ENCODE measurements around the gene WDPCP. TPM values are rescaled to one million over a fixed set of nuclear protein-coding genes. Genes with fewer than 3 reads are reported as not detected.

The WDPCP gene
- total RNA-seq, 2 experiments from 2014 or later = 6.3 to 7.7 TPM

DNA sequence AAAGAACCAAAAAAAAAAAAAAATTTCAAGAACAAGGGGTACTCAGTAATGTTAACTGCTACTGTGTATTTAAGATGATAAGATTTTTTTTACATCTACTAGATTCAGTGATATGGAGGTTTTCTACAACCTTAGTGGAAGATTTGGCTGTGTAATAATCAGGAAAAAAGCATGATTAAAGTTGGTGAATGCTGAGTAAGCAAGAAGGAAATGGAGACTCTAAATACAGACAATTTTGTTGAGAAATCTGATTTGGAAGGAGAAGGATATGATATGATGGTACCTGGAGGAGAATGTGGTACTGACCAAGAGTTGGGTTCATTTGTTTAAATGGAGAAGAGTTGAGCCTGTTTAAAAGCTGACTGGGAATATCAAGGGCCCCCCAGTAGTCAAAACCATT is 125.1 kb downstream of the WDPCP start:
- DNase-seq = no peak
- POLR2A ChIA-PET = no interaction called here
- CTCF ChIA-PET = no interaction called here
- Mint-ChIP-seq H3K27me3 (no peaks in the 10 kb centered on the region), H3K27ac (no peak overlapping the region), H3K4me3 (no peak overlapping the region), H3K36me3 (ENCODE audit: low read depth) (peaks cover 5% of the 10 kb centered on the region), H3K9me3 (peaks cover 6% of the 10 kb centered on the region), H3K4me1 (no peaks in the 10 kb centered on the region)

DNA sequence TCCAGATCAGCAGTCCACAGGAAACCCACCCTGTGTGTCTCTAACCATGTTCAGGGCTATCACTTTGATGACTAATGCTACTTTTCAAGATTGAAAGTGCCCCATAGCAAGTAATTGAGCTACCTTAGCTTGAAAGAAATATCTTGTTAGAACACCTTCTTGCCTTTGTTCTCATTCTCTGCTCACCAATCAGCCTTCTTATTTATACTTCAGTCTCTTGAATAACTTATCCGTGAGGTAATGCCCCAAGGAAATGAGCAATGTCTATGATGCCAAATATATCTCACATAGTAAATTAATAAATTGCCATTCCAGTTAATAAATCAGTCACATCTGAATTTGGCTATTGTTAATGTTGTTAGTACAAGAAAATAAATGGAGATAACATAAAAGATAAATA is 141.6 kb downstream of the WDPCP start:
- Mint-ChIP-seq H3K9me3 (peaks cover 7% of the 10 kb centered on the region), H3K27me3 (no peaks in the 10 kb centered on the region), H3K36me3 (ENCODE audit: low read depth) (no peaks in the 10 kb centered on the region), H3K27ac (no peak overlapping the region), H3K4me1 (peaks cover 11% of the 10 kb centered on the region), H3K4me3 (no peak overlapping the region)
- CTCF ChIA-PET = interaction anchor here (1.5 kb wide), 1 partner anchor 10 kb away, joined by 3 read pairs; no protein-coding TSS in a partner anchor
- no peak for DNase-seq
- POLR2A ChIA-PET = no interaction called here

DNA sequence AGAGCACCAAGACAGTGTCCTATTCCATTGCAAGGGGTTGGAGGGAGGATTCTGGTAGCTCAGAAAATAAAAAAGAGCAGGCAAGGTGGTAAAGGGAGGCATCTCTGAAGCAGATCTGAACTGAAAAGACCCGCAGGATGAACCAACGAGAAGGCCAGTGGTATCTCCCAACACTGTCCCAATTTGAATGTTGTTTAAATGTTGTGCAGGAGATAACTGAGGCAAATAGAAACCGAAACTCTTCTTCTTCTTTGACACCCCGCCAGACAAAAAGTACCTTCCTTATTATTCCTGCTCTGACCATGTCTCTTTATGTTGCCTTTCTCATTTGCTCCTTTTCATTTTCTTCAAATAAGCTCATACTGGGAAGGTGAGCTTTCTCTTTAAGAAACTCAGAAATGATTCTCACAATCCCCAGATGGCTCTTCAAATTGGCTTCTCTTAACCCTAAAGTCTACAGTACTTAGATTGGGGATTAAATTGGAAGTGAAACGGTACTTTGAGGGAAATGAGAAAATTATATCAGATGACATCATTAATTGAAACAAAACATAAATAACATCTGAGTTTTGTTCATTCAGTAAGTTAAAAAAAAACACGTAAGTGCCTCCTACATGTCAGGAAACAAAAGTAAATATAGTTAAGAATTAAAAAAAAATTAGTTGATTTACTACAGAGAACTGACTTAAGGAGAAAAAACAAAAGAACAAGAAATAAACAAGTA is 143.6 kb downstream of the WDPCP start:
- H3K27me3 Mint-ChIP-seq = no peaks in the 10 kb centered on the region
- H3K4me3 Mint-ChIP-seq = no peak overlapping the region
- no peaks in the 10 kb centered on the region for H3K9me3 Mint-ChIP-seq
- no peak for DNase-seq
- CTCF ChIA-PET = no interaction called here
- POLR2A ChIA-PET = no interaction called here
- H3K4me1 Mint-ChIP-seq = peaks cover 6% of the 10 kb centered on the region
- H3K27ac Mint-ChIP-seq = no peak overlapping the region
- no peaks in the 10 kb centered on the region for H3K36me3 Mint-ChIP-seq (ENCODE audit: low read depth)

DNA sequence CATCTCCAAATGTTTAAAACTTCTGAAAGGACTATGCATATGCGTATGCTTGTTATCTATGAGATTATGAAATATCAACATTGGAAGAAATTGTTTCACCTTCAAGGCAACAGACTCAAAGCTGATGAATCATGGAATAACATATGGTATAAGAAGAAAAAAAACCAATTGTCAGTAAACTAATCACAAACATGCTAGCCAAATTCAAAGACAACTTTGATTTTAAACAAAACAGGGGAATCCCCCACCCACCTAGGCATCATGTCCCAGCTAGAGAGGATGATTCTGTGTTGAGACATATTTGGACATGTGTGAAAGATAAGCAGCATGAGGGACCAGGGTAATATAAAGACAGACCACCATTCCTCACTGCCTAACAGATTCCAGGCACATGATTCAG is 147.7 kb downstream of the WDPCP start:
- no peak for DNase-seq
- Mint-ChIP-seq H3K36me3 (ENCODE audit: low read depth) (no peaks in the 10 kb centered on the region), H3K4me1 (peaks cover 6% of the 10 kb centered on the region), H3K27ac (no peak overlapping the region), H3K9me3 (no peaks in the 10 kb centered on the region), H3K27me3 (no peaks in the 10 kb centered on the region), H3K4me3 (no peak overlapping the region)
- ChIA-PET POLR2A (no interaction called here), CTCF (interaction anchor here (0.8 to 1.5 kb wide), 2 partner anchors 16 to 101 kb away, joined by 3 to 5 read pairs; no protein-coding TSS in a partner anchor)

DNA sequence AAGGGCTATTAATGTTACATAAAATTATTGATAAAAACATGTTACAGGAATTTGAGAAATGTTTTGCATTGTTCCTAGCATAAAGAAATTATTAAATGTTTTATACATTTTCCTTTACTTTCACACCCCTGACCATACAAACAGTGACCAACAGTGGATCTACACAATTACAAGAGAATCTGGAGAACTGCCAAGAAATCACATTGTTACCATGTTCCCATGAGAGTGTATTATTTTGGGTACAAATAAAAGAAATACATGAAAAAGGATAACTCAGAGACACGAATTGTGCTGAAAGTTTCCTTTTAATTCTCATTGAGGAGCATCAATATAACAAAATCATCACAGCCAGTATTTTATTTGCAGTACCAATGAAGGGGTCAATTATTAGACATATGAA is 150.1 kb downstream of the WDPCP start:
- no peaks in the 10 kb centered on the region for H3K9me3 Mint-ChIP-seq
- CTCF ChIA-PET = no interaction called here

DNA sequence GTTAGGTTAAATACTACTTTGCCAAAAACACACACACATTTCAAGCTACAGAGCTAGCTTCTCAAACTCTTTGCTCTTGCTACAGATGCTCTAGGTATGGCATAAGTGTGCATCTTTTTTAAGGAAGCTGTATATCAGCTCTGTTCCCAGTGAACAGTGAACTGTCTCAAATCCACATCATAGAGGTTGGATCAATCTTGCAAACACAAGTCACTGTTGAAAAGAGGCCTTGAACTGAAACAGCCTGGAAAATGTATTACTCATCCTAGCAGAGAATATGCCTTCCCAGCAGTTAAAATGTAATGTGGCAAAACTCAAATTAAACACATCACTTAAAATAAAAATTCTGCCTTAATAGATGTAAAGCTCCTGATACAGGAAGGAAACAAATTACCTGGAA is 151.8 kb downstream of the WDPCP start:
- no peaks in the 10 kb centered on the region for H3K36me3 Mint-ChIP-seq (ENCODE audit: low read depth)
- H3K27ac Mint-ChIP-seq = no peak overlapping the region
- CTCF ChIA-PET = interaction anchor here (1.1 to 1.3 kb wide), 2 partner anchors 10 to 14 kb away, joined by 3 read pairs; no protein-coding TSS in a partner anchor
- no peaks in the 10 kb centered on the region for H3K4me1 Mint-ChIP-seq
- no peak overlapping the region for H3K4me3 Mint-ChIP-seq
- DNase-seq = no peak
- POLR2A ChIA-PET = no interaction called here
- no peaks in the 10 kb centered on the region for H3K27me3 Mint-ChIP-seq
- no peaks in the 10 kb centered on the region for H3K9me3 Mint-ChIP-seq

More for the DNA sequence above, 150.1 kb downstream of the WDPCP start:
- no peak overlapping the region for H3K27ac Mint-ChIP-seq
- POLR2A ChIA-PET = no interaction called here
- no peaks in the 10 kb centered on the region for H3K4me1 Mint-ChIP-seq
- no peaks in the 10 kb centered on the region for H3K27me3 Mint-ChIP-seq
- no peak overlapping the region for H3K4me3 Mint-ChIP-seq
- DNase-seq = no peak
- no peaks in the 10 kb centered on the region for H3K36me3 Mint-ChIP-seq (ENCODE audit: low read depth)

DNA sequence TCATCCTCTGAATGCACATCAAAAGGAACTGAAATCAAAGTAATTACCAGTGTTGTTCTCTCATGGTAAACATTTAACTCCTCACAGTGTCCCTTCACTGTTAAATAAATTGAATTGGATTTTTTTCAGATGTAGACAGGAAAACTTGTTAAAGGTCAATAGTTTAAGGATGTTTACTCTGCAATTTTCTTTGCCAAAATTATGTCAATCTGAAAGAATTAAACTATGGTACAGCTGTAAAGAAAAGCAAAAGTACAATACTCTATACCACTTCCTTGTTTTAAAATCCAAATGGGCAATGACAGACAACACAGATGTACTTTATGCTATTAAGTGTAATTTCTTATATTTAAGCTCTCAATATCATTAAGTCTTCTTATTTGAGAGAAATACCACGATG is 153.2 kb downstream of the WDPCP start:
- no peak for DNase-seq
- Mint-ChIP-seq H3K4me3 (no peak overlapping the region), H3K27ac (no peak overlapping the region), H3K36me3 (ENCODE audit: low read depth) (no peaks in the 10 kb centered on the region), H3K4me1 (no peaks in the 10 kb centered on the region), H3K9me3 (no peaks in the 10 kb centered on the region), H3K27me3 (no peaks in the 10 kb centered on the region)
- ChIA-PET POLR2A (no interaction called here), CTCF (interaction anchor here (0.6 kb wide), 1 partner anchor 10 kb away, joined by 5 read pairs; no protein-coding TSS in a partner anchor)

DNA sequence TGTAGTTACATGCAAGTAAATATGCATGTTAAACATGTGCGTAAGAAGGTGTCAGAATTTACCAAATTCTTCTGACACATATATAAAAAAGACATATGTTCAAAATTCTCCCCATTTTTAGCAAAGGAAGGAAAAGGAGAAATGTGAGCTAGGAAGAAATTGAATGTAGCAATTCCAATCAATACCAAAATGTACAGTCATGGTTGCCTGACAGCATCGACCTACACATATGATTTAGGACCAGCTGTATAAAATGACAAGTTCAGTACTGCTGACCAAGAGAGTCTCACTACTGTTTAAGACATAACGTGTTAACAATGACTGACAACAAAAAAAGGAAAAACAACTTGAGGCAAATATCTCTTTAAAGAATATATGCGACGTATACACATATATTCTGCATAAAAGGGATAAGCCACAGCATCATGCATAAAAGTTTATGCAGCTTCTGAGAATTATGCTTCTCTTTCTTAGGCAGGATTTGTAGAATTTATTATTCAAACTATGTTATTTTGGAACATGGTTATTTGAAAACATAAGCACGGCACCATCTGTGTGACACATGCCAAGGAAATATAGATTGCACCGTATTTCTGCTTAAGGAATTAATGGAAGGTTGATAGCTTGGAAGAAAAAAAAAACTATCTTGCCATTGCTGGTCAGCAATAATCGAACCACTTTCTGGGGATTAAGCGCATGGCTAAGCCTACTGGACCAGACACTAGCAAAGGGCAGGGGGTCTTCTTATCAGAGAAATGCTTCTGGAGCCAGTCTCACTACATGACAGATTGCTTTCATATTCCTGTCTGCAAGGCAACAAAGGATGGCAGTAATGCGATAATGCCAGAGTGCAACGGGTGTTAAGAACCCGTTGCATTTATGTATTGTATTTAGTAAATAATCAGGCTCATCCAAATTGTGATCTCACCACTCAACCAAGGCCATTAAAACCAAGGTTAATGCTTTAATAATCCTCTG is 154.0 kb downstream of the WDPCP start:
- no peak for DNase-seq
- no peaks in the 10 kb centered on the region for H3K36me3 Mint-ChIP-seq (ENCODE audit: low read depth)
- H3K4me3 Mint-ChIP-seq = no peak overlapping the region
- ChIA-PET CTCF (no interaction called here), POLR2A (no interaction called here)
- H3K4me1 Mint-ChIP-seq = no peaks in the 10 kb centered on the region
- H3K27me3 Mint-ChIP-seq = no peaks in the 10 kb centered on the region
- no peak overlapping the region for H3K27ac Mint-ChIP-seq
- H3K9me3 Mint-ChIP-seq = no peaks in the 10 kb centered on the region

DNA sequence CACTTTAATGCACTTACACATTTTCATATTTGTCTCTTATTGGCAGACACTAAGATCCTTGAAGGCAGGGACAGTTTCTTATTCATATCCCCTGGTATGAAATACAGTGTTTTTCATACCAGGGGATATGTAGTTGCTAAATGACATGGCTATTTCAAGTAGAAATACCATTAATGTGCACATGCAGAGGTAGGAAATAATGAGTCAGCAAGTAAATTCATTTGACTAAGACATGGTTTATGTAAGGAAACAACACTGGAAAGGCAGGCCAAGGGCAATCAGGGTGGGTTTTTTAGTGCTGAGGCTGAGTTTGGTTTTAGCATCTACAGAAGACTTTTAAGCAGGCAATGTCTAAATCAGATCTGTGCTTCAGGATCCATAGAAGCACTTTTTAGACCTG is 155.9 kb downstream of the WDPCP start:
- DNase-seq = no peak
- Mint-ChIP-seq H3K27ac (no peak overlapping the region), H3K9me3 (no peaks in the 10 kb centered on the region), H3K4me3 (no peak overlapping the region), H3K4me1 (no peaks in the 10 kb centered on the region), H3K36me3 (ENCODE audit: low read depth) (no peaks in the 10 kb centered on the region), H3K27me3 (no peaks in the 10 kb centered on the region)
- ChIA-PET POLR2A (no interaction called here), CTCF (no interaction called here)

DNA sequence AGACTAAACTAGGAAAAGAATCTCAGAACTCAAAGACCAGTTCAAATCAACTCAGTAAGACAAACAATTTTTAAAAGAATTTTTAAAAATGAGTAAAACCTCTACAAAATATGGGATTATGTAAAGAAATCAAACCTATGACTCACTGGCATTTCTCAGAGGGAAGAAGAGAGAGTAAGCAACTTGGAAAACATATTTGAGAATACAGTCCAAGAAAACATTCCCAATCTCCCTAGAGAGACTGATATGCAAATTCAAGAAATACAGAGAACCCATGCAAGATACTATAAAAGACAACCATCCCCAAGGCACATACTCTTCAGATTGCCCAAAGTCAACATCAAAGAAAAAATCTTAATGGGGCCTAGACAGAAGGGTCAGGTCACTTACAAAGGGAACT is 162.7 kb downstream of the WDPCP start:
- no peak for DNase-seq
- Mint-ChIP-seq H3K27me3 (no peaks in the 10 kb centered on the region), H3K4me3 (no peak overlapping the region), H3K4me1 (peaks cover 2% of the 10 kb centered on the region), H3K9me3 (no peaks in the 10 kb centered on the region), H3K27ac (no peak overlapping the region), H3K36me3 (ENCODE audit: low read depth) (no peaks in the 10 kb centered on the region)
- CTCF ChIA-PET = interaction anchor here (1.5 kb wide), 1 partner anchor 10 kb away, joined by 5 read pairs; no protein-coding TSS in a partner anchor
- POLR2A ChIA-PET = no interaction called here

DNA sequence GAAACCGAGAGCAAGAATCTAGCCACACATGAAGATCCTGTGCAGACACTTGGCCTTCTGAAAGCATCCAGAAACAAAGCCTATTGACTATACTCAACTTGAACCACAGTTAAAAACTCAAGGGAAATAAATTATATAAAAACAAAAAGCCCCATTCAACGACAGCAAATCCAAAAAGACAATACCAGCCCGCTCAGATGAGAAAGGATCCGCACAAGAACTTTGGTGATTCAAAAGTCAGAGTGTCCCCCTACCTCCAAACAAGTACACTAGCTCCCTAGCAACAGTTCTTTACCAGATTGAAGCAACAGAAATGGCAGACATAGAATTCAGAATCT is 163.2 kb downstream of the WDPCP start:
- H3K27me3 Mint-ChIP-seq = no peaks in the 10 kb centered on the region
- CTCF ChIA-PET = interaction anchor here (1.5 to 2.2 kb wide), 2 partner anchors 10 to 15 kb away, joined by 5 read pairs; no protein-coding TSS in a partner anchor
- no peak overlapping the region for H3K4me3 Mint-ChIP-seq
- no peak overlapping the region for H3K27ac Mint-ChIP-seq
- no peaks in the 10 kb centered on the region for H3K9me3 Mint-ChIP-seq
- peaks cover 2% of the 10 kb centered on the region for H3K4me1 Mint-ChIP-seq
- no peak for DNase-seq
- POLR2A ChIA-PET = no interaction called here
- H3K36me3 Mint-ChIP-seq (ENCODE audit: low read depth) = no peaks in the 10 kb centered on the region

DNA sequence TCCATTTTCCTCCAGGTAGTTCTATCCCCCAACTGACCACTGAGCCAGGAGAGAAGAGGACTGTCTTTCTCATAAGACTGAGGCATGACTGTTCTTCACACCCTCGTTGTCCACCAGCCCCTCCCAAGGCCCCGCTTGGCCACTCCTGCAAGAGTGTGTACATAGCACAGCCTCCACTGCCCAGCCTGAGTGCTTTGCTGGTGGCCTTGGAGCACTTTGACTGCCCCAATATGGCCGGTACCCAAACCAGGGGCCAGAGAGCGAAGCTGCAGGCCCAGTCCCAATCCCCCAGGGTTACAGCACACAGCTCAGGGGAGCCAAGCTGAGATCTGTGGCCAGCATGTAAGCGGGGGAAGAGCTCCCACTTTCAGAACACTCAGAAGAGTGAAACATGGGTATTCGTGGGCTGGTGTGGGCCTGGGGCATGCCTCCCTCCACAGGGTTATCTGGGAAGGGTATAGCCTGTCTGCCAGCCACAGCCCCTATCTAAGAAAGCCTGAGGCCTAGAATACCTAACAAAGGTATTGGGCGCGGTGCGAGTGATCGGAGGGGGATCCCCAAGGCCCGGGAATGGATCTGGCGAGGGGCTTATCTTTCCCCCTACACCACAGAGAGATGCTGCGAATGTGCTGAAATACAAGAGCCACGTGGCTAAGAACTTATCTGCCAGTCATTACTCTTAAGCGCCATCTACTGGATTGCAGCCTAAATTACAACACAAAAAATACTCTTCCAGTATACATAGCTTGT is 163.8 kb downstream of the WDPCP start:
- no peak overlapping the region for H3K4me3 Mint-ChIP-seq
- CTCF ChIA-PET = interaction anchor here (1.5 to 2.2 kb wide), 3 partner anchors 11 to 16 kb away, joined by 4 to 5 read pairs (median 5); no protein-coding TSS in a partner anchor
- H3K27ac Mint-ChIP-seq = no peak overlapping the region
- POLR2A ChIA-PET = no interaction called here
- no peaks in the 10 kb centered on the region for H3K27me3 Mint-ChIP-seq
- no peaks in the 10 kb centered on the region for H3K36me3 Mint-ChIP-seq (ENCODE audit: low read depth)
- no peaks in the 10 kb centered on the region for H3K9me3 Mint-ChIP-seq
- peaks cover 2% of the 10 kb centered on the region for H3K4me1 Mint-ChIP-seq
- peak; percentile 53 for DNase-seq

DNA sequence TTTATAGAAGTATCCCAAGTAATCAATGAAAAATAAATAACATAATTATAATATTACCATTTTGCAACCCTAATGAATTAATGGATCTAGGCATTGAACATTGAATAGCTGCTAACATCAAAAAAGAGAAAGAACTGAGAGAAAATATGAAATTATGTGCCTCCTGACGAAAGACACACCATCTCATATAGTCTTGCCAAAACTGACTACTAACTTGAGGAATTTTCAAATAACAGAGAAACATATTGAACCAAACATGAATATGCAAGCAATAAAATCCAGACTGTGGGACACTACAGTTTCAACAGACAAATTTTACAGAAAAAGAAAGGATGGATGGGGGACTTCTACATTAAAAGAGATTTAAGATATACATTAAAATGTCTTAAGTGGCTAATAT is 165.7 kb downstream of the WDPCP start:
- peaks cover 2% of the 10 kb centered on the region for H3K4me1 Mint-ChIP-seq
- no peaks in the 10 kb centered on the region for H3K36me3 Mint-ChIP-seq (ENCODE audit: low read depth)
- DNase-seq = no peak
- no peak overlapping the region for H3K4me3 Mint-ChIP-seq
- CTCF ChIA-PET = interaction anchor here (1.4 to 2.0 kb wide), 2 partner anchors 14 kb away, joined by 3 to 4 read pairs; no protein-coding TSS in a partner anchor
- H3K27ac Mint-ChIP-seq = no peak overlapping the region
- POLR2A ChIA-PET = no interaction called here
- H3K9me3 Mint-ChIP-seq = no peaks in the 10 kb centered on the region
- H3K27me3 Mint-ChIP-seq = no peaks in the 10 kb centered on the region

Measured in activated CD4-positive, alpha-beta T cell treated with anti-CD3 and anti-CD28 coated beads, Interleukin-2, amount 10 ng/mL, durations not matched to agents 7 days and 5 days (primary cell).